ENCODE results near the gene CRYBA2.

The CRYBA2 gene

GRCh38 chr2:219000569-219000960, 7.3 kb upstream of the CRYBA2 start:
- no peak overlapping the region for H3K27ac ChIP-seq
- DNase-seq (ENCODE audit: low read depth, low spot score), result no peak

- no peak for DNase-seq (ENCODE audit: low read depth, low spot score)
- no peak overlapping the region for H3K27ac ChIP-seq
These were observed 6.8 kb upstream of the CRYBA2 start for GRCh38 chr2:218999881-219000568.

GRCh38 chr2:218999021-218999880, 6.0 kb upstream of the CRYBA2 start:
- DNase-seq (ENCODE audit: low read depth, low spot score), result no peak
- H3K27ac ChIP-seq, result no peak overlapping the region

DNA sequence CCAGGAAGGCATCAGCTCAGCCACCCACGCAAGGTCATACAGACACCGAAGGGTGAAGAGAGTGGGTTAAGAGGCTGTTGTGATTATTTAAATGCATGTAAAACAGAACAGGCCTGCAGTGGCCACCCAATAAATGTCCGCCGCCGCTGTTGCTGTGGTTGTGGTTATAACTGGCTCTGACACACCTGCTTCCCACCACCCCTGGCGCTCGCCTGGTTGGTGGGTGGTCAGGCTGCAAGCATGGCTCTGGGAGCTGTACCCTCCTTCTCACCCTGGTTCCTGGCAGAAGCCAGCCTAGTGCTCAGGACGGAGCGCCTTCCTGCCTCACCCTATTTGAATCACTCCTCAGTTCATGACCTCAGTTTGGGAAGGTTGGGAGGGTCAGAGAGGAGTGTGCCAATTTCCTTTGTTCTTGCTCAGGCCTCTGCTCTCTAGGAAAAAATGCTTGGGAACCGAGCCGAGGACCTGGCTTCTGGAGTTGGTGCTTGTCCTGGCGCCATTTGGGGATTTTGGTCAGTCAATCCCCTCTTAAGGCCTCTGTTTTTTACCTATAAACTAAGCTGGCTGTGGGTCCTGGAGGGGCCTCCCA, 5.3 kb upstream of the CRYBA2 start:
- no peak for DNase-seq (ENCODE audit: low read depth, low spot score)
- H3K27ac ChIP-seq, result no peak overlapping the region

- H3K27ac ChIP-seq, result no peak overlapping the region
These were observed 4.5 kb upstream of the CRYBA2 start for GRCh38 chr2:218997731-218998130.

GRCh38 chr2:218996937-218997336, 3.7 kb upstream of the CRYBA2 start:
- DNase-seq (ENCODE audit: low read depth, low spot score), result no peak
- no peak overlapping the region for H3K27ac ChIP-seq

More at GRCh38 chr2:218997731-218998130, 4.5 kb upstream of the CRYBA2 start:
- DNase-seq (ENCODE audit: low read depth, low spot score), result no peak

GRCh38 chr2:218995972-218996711, 2.9 kb upstream of the CRYBA2 start:
- H3K27ac ChIP-seq, result no peak overlapping the region
- DNase-seq (ENCODE audit: low read depth, low spot score), result no peak

DNA sequence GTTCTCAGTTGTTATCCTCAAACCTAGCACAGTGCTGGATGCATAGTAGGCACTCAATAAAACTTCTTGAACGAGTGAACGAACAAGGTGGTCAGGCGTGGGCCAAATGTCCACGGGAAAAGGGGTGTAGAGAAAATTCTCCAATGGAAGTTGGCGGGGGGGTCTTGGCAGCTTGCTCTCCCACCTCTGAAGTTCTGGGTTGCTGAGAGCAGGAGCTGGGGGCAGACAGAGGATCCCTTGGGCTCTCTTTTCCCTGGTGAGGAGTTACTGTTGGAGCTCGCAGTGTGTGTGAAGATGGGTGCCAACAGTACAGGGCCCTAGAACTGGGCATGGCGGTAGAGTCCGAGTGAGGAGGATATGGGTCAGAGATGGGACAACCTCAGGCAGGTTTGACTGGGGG, 2.3 kb upstream of the CRYBA2 start:
- DNase-seq (ENCODE audit: low read depth, low spot score), result no peak
- no peak overlapping the region for H3K27ac ChIP-seq

- H3K27ac ChIP-seq, result no peak overlapping the region
- no peak for DNase-seq (ENCODE audit: low read depth, low spot score)
These were observed 398 bp downstream of the CRYBA2 start for GRCh38 chr2:218992703-218993344.

GRCh38 chr2:218992196-218992595, 1.0 kb downstream of the CRYBA2 start:
- no peak for DNase-seq (ENCODE audit: low read depth, low spot score)
- no peak overlapping the region for H3K27ac ChIP-seq

GRCh38 chr2:218991674-218992168, 1.5 kb downstream of the CRYBA2 start:
- H3K27ac ChIP-seq, result no peak overlapping the region
- no peak for DNase-seq (ENCODE audit: low read depth, low spot score)

GRCh38 chr2:218990612-218991011, 2.6 kb downstream of the CRYBA2 start:
- no peak overlapping the region for H3K27ac ChIP-seq
- no peak for DNase-seq (ENCODE audit: low read depth, low spot score)

DNA sequence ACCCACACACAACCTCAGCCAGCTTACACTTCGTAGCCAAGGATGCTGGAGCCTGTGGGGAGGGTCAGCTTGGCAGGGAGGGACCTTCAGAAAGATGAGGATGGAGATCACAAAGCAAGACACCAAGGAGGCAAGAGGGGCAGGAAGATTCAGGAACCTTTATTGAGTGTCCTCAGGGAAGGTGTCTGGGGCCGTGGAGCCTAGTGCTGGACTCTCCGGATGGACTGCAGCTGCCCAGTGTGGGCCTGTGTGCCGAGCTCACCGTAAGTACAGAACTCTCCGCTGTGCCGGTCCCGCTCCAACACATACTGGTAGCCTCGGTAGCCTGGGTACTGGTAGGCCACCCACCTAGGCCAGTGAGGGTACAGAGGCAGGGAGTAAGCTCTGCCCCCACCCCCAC, 3.2 kb downstream of the CRYBA2 start:
- no peak for DNase-seq (ENCODE audit: low read depth, low spot score)
- no peak overlapping the region for H3K27ac ChIP-seq

- no peak overlapping the region for H3K27ac ChIP-seq
- no peak for DNase-seq (ENCODE audit: low read depth, low spot score)
These were observed 4.6 kb downstream of the CRYBA2 start for GRCh38 chr2:218988650-218989049.

DNA sequence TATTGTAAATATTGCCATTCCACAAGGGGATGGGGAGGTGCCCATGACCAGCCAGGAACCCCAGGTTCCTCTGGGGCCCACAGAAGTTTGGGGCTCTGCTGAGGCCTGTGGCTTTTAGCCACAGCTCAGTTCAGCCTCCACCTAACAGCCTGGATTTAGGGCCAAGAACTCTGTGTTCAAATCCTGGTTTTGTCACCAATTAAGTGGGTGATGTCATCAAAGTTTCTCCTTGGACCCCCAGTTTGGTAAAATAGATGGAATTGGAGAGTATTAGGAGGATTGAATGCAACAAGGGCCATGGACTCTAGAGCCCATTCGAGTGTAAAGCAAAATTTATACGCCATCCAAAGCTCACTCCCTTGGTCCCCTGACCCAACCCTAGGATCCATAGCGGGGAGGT, 5.1 kb downstream of the CRYBA2 start:
- no peak overlapping the region for H3K27ac ChIP-seq
- DNase-seq (ENCODE audit: low read depth, low spot score), result no peak

GRCh38 chr2:218986148-218986761, 7.0 kb downstream of the CRYBA2 start:
- H3K27ac ChIP-seq, result no peak overlapping the region
- no peak for DNase-seq (ENCODE audit: low read depth, low spot score)

DNA sequence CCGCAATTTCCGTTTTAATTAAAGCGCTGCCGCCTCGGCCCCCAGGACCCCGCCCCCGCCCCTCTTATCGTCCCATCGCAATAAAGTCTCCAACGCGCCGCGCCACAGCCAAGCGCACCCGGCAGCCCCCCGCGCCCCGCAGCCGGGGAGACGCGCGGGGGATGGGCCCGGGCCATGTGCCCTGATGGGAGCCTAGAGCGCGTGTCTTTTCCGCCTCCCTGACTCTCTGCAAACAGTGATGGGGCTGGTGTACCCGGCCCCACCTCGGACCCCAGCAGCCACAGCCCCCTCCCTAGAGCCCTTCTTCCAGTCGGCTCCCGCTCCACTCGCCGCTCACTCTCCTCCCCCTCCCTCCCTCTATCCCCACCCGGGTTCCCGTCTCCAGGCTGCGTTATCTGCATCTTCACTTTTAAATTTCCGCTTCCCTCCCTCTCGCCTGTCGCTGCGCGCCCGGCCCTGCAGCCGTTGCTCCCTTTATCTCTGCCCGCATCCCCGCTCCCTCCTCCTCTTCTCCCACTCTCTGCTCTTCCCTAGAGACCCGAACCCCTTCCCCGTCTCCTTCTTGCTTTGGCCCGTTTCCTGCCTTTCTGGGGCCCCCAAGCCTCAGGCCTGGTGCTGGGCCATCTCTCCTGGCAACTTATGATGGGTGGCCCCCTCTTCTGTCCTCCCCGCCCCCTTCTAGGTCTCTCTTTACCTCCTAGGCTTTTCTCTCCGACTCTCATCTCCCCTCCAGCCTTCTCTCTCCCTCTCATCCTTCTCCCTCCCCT, 7.7 kb downstream of the CRYBA2 start:
- no peak overlapping the region for H3K27ac ChIP-seq

GRCh38 chr2:218985021-218985324, 8.2 kb downstream of the CRYBA2 start, which contains the start of gene FEV:
Gene FEV (minus strand): TSS chr2:218985184. CDS start chr2:218985075, 109 bp downstream.
- H3K27ac ChIP-seq, result no peak within 1 kb of the TSS
- no peak for DNase-seq (ENCODE audit: low read depth, low spot score)

More for the DNA sequence above, 7.7 kb downstream of the CRYBA2 start:
- no peak for DNase-seq (ENCODE audit: low read depth, low spot score)

All from epithelial cell of prostate (primary cell).